GM12878 (cell line): ENCODE data around the gene IRX5. TPM values are rescaled to one million over a fixed set of nuclear protein-coding genes. Genes with fewer than 3 reads are reported as not detected.

Experiments used
- ATAC-seq: fragments of 200-7000 bp; cut with Tn5 transposase; 3 replicates; pipeline ENCODE4 v1.9.1; 2020; ENCODE audit warnings: mild to moderate bottlenecking, moderate library complexity
- BruUV-seq: library from RNA; stranded (reverse); fragments of 400-500 nt; replicated peaks from 2 replicates; lab custom pipeline; 2021; lab: Mats Ljungman, UMichigan
- CTCF ChIA-PET: fragments of 300-600 bp; sonication (Branson Sonifier 250); formaldehyde crosslinking; extraction: SDS; loops from one replicate; lab custom pipeline; 2021; ENCODE audit warnings: inconsistent platforms; lab: Yijun Ruan, JAX
- POLR2A ChIA-PET: fragments of 350-600 bp; formaldehyde crosslinking; extraction: SDS; loops from one replicate; lab custom pipeline; 2021; ENCODE audit warnings: inconsistent platforms; lab: Charles Lee
- RAD21 ChIA-PET: fragments of 300-600 bp; sonication (Branson Sonifier 250); formaldehyde crosslinking; loops from one replicate; lab custom pipeline; 2023; ENCODE audit warnings: antibody characterized with exemption; ENCODE audit not compliant: unreplicated experiment; lab: Charles Lee
- SMC1A ChIA-PET: fragments of 300-600 bp; sonication (Branson Sonifier 250); formaldehyde crosslinking; loops from one replicate; lab custom pipeline; 2023; ENCODE audit not compliant: unreplicated experiment, uncharacterized antibody; lab: Charles Lee
- DNase-seq: peaks from one replicate; pipeline ENCODE4 v3.0.0-alpha.2; 2011; ENCODE audit warnings: low read depth, low spot score
- FAIRE-seq: peaks from 3 replicates; lab custom pipeline; 2011; peaks lifted over from hg19 to GRCh38; lab: Jason Lieb, UNC
- H2AFZ ChIP-seq: 2 replicates; pipeline ENCODE4 v1.6.0; 2011; ENCODE audit warnings: low read depth, low read length, control low read depth; ENCODE audit not compliant: control insufficient read depth
- H3K27ac ChIP-seq: 2 replicates; pipeline ENCODE4 v1.5.1; 2011; ENCODE audit warnings: control low read depth; ENCODE audit not compliant: control insufficient read depth, insufficient read depth
- H3K27me3 ChIP-seq, 2 experiments: replicated peaks in 1 of 2; 2 replicates each; pipeline versions ENCODE4 v1.6.0 to v1.6.1; 2011; ENCODE audit warnings: low read length in 1 of 2; ENCODE audit not compliant: control insufficient read depth in 2 of 2, insufficient read depth in 2 of 2
- H3K36me3 ChIP-seq, 2 experiments: 2 replicates each; pipeline ENCODE4 v1.5.1; 2011; ENCODE audit warnings: low read length in 1 of 2; ENCODE audit not compliant: control insufficient read depth in 2 of 2, insufficient read depth in 2 of 2
- H3K4me1 ChIP-seq: 2 replicates; pipeline ENCODE4 v1.6.1; 2011; ENCODE audit warnings: mild to moderate bottlenecking, low read length, moderate library complexity, mixed read lengths; ENCODE audit not compliant: control insufficient read depth, insufficient read depth
- H3K4me2 ChIP-seq: 2 replicates; pipeline ENCODE4 v1.6.0; 2011; ENCODE audit warnings: control low read depth; ENCODE audit not compliant: control insufficient read depth, insufficient read depth
- H3K4me3 ChIP-seq: fragments of 200-600 bp; sonication (generic); 2 replicates; pipeline ENCODE4 v1.5.1; 2016
- H3K79me2 ChIP-seq: 2 replicates; pipeline ENCODE4 v1.6.0; 2011; ENCODE audit warnings: low read length; ENCODE audit not compliant: control insufficient read depth, insufficient read depth
- H3K9ac ChIP-seq: 2 replicates; pipeline ENCODE4 v1.8.0; 2011; ENCODE audit warnings: low read length, control low read depth, mixed read lengths; ENCODE audit not compliant: control insufficient read depth, insufficient read depth
- H3K9me3 ChIP-seq: replicated peaks from 3 replicates; pipeline ENCODE4 v1.5.1; 2011; ENCODE audit warnings: mild to moderate bottlenecking, low read length; ENCODE audit not compliant: control insufficient read depth, insufficient read depth
- H4K20me1 ChIP-seq: 2 replicates; pipeline ENCODE4 v1.6.0; 2011; ENCODE audit not compliant: control insufficient read depth, insufficient read depth
- ATF2 ChIP-seq: IDR thresholded peaks from 2 replicates; pipeline ENCODE4 v1.6.1; 2012; ENCODE audit warnings: low read length, inconsistent platforms
- ATF7 ChIP-seq: fragments of 450-650 bp; IDR thresholded peaks from 2 replicates; pipeline ENCODE4 v1.6.1; 2016; ENCODE audit warnings: low read depth, mild to moderate bottlenecking
- CBX5 ChIP-seq: sonication (generic); IDR thresholded peaks from 2 replicates; pipeline ENCODE4 v1.6.1; 2016; ENCODE audit warnings: low read depth, moderate library complexity, mild to moderate bottlenecking, inconsistent platforms
- CHD1 ChIP-seq: IDR thresholded peaks from 2 replicates; pipeline ENCODE4 v1.6.1; 2012; ENCODE audit warnings: low read depth, low read length, improper control_type of control experiment
- CREB1 ChIP-seq: IDR thresholded peaks from 2 replicates; pipeline ENCODE4 v1.6.1; 2012; ENCODE audit warnings: low read depth, mild to moderate bottlenecking, inconsistent platforms
- ESRRA ChIP-seq: IDR thresholded peaks from 2 replicates; pipeline ENCODE4 v1.6.1; 2012; ENCODE audit warnings: mild to moderate bottlenecking, low read length, improper control_type of control experiment
- KDM1A ChIP-seq: fragments of 200-600 bp; sonication (generic); IDR thresholded peaks from 2 replicates; pipeline ENCODE4 v1.6.1; 2016; ENCODE audit warnings: borderline replicate concordance
- MYB ChIP-seq: fragments of 150-350 bp; IDR thresholded peaks from 2 replicates; pipeline ENCODE4 v1.6.1; 2014; ENCODE audit warnings: mild to moderate bottlenecking, low read depth, low read length, borderline replicate concordance
- NFIC ChIP-seq: IDR thresholded peaks from 2 replicates; pipeline ENCODE4 v1.6.1; 2012; ENCODE audit warnings: low read depth, mild to moderate bottlenecking, inconsistent platforms, low read length, moderate library complexity
- RAD21 ChIP-seq: IDR thresholded peaks from 2 replicates; pipeline ENCODE4 v1.6.1; 2011; ENCODE audit warnings: mild to moderate bottlenecking, low read depth, low read length, moderate library complexity; ENCODE audit not compliant: insufficient read depth
- SIN3A ChIP-seq: IDR thresholded peaks from 2 replicates; pipeline ENCODE4 v1.6.1; 2012; ENCODE audit warnings: low read depth, low read length, improper control_type of control experiment
- SMAD1 ChIP-seq: fragments of 450-650 bp; IDR thresholded peaks from 2 replicates; pipeline ENCODE4 v1.6.1; 2018; ENCODE audit warnings: mild to moderate bottlenecking, low read depth; ENCODE audit not compliant: partially characterized antibody
- SPI1 ChIP-seq: IDR thresholded peaks from 2 replicates; pipeline ENCODE4 v1.6.1; 2011; ENCODE audit warnings: low read depth, mild to moderate bottlenecking, low read length, moderate library complexity, borderline replicate concordance; ENCODE audit not compliant: insufficient read depth
- TCF3 ChIP-seq: IDR thresholded peaks from 2 replicates; pipeline ENCODE4 v1.6.1; 2012; ENCODE audit warnings: low read depth, mild to moderate bottlenecking, low read length, borderline replicate concordance; ENCODE audit not compliant: insufficient read depth
- USF2 ChIP-seq: IDR thresholded peaks from 2 replicates; pipeline ENCODE4 v1.6.1; 2011; ENCODE audit warnings: low read depth, low read length, improper control_type of control experiment, borderline replicate concordance
- ZBED1 ChIP-seq: IDR thresholded peaks from 2 replicates; pipeline ENCODE4 v1.6.1; 2016; ENCODE audit warnings: borderline replicate concordance
- ZNF207 ChIP-seq: fragments of 450-650 bp; IDR thresholded peaks from 2 replicates; pipeline ENCODE4 v1.6.1; 2014; ENCODE audit warnings: antibody characterized with exemption, mild to moderate bottlenecking, borderline replicate concordance
- ZNF274 ChIP-seq: IDR thresholded peaks from one replicate; pipeline ENCODE4 v1.8.0; 2011; ENCODE audit not compliant: insufficient read length, insufficient read depth
- WGBS: methylation state at CpG from one replicate; pipeline ENCODE4 v1.1.6; 2016; ENCODE audit warnings: low lambda C conversion rate; ENCODE audit not compliant: insufficient replicate concordance, insufficient coverage; ENCODE audit errors: missing lambda C conversion rate; 5-methylcytosine and 5-hydroxymethylcytosine counted together
- in situ Hi-C: fragments of 300-500 bp; cut with MboI; formaldehyde crosslinking; loops from 9 replicates; pipeline ENCODE4 v1.14.3; 2018; ENCODE audit warnings: mixed read lengths
- intact Hi-C: fragments of 100-400 bp; cut with micrococcal nuclease; formaldehyde crosslinking; loops from one replicate; pipeline ENCODE4 v1.14.2; 2022; ENCODE audit not compliant: unreplicated experiment
- polyA plus RNA-seq, 11 experiments: library from polyadenylated mRNA; depleted of rRNA in 4 of 11; unstranded in 6 of 11; stranded (reverse) in 5 of 11; fragments of >200 nt; fragmentation: Nextera tagmentation in 4 of 11; fragmentation: Illumina TruSeq in 1 of 11; extraction: Ambion mirVana in 4 of 11; extraction: Trizol in 1 of 11; gene quantifications; 1 replicate in 1 of 11; 2 replicates in 10 of 11; pipeline versions ENCODE4 v1.2.1 to v1.2.3, GENCODE V29; 2011 to 2016; ENCODE audit warnings: inconsistent platforms in 2 of 11, missing spikeins in 2 of 11, low read depth in 1 of 11
- total RNA-seq, 4 experiments: library from RNA; depleted of rRNA in 3 of 4; stranded (reverse); fragments of >200 nt in 3 of 4; fragmentation: Illumina TruSeq in 1 of 4; extraction: Trizol in 1 of 4; gene quantifications; 2 replicates each; pipeline versions ENCODE4 v1.2.1 to v1.2.3, GENCODE V29; 2013 to 2021

IRX5 gene
- total and polyA plus RNA-seq, 10 of the 15 experiments (the other 5 are each of a cell fraction or from before 2014, with no cell fraction given) = 0.08 TPM; not detected in 9

- peaks cover 3% of the 10 kb centered on the region for H3K4me1 ChIP-seq
- intact Hi-C loops = no loop called here
- TF ChIP-seq CREB1 (no peak), ZNF207 (no peak), SIN3A (no peak), KDM1A (no peak), TCF3 (no peak), MYB (no peak), SMAD1 (no peak), ZNF274 (no peak), NFIC (no peak), CBX5 (no peak), SPI1 (no peak), RAD21 (no peak), ATF2 (no peak), CHD1 (no peak), ESRRA (no peak), ZBED1 (no peak), ATF7 (no peak), USF2 (no peak)
- BruUV-seq = no TSS peak
- FAIRE-seq = no peak
- H3K4me3 ChIP-seq = peak overlapping the region; percentile 18; the same call in 1 of the 2 replicates
- in situ Hi-C loops = no loop called here
- no peak overlapping the region; the same call in 1 of the 2 replicates for H2AFZ ChIP-seq
- RAD21 ChIA-PET = no interaction called here
- H3K79me2 ChIP-seq = no peaks in the 10 kb centered on the region
- no peak for ATAC-seq
- CTCF ChIA-PET = interaction anchor here (0.6 to 0.9 kb wide), 2 partner anchors 20 to 89 kb away, joined by 3 read pairs; no protein-coding TSS in a partner anchor
- H3K27me3 ChIP-seq = peaks cover 0 to 7% of the 10 kb centered on the region in 2 experiments; a peak in 3 of 4 replicates
- SMC1A ChIA-PET = interaction anchor here (0.7 to 1.5 kb wide), 2 partner anchors 12 to 329 kb away, joined by 3 read pairs; no protein-coding TSS in a partner anchor
- 20% methylated on average over 13 of the region's 13 CpGs for WGBS
- no peak overlapping the region for H3K27ac ChIP-seq
- H3K36me3 ChIP-seq = no peaks in the 10 kb centered on the region
- POLR2A ChIA-PET = no interaction called here
- H3K9me3 ChIP-seq = peaks cover 6% of the 10 kb centered on the region; the same call in 1 of the 3 replicates
- DNase-seq = no peak
- peak overlapping the region; percentile 15 for H3K4me2 ChIP-seq
- H4K20me1 ChIP-seq = no peaks in the 10 kb centered on the region
- no peak overlapping the region; the same call in 1 of the 2 replicates for H3K9ac ChIP-seq
Observed at GRCh38 chr16:54928016-54928356, 2.7 kb upstream of the IRX5 start.
